MG63 (cell line): ENCODE results near the gene SLCO1C1. TPM values are rescaled to one million over a fixed set of nuclear protein-coding genes. Genes with fewer than 3 reads are reported as not detected.
"Not testable (repeated sequence)": the region's sequence is repeated elsewhere in the genome, so short reads cannot be mapped to it uniquely, and the experiment has no call there.

ENCODE experiments used
- DNase-seq: peaks from one replicate; pipeline ENCODE4 v3.0.0-alpha.2; 2020
- H3K27me3 ChIP-seq: fragments of 250-450 bp; sonication (Bioruptor Pico); 2 replicates; pipeline ENCODE4 v1.5.1; 2020; ENCODE audit warnings: mild to moderate bottlenecking, moderate library complexity
- H3K36me3 ChIP-seq: fragments of 250-450 bp; sonication (Bioruptor Pico); 2 replicates; pipeline ENCODE4 v1.5.1; 2020; ENCODE audit warnings: mild to moderate bottlenecking, moderate library complexity
- H3K4me3 ChIP-seq: fragments of 250-450 bp; sonication (Bioruptor Pico); 2 replicates; pipeline ENCODE4 v1.5.1; 2020; ENCODE audit warnings: mild to moderate bottlenecking, moderate library complexity
- H3K9me3 ChIP-seq: fragments of 250-450 bp; sonication (Bioruptor Pico); 2 replicates; pipeline ENCODE4 v1.5.1; 2020; ENCODE audit warnings: mild to moderate bottlenecking, moderate library complexity
- total RNA-seq: library from RNA; depleted of rRNA; stranded (reverse); fragments of >200 nt; shearing (Covaris generic); gene quantifications from 2 replicates; pipeline ENCODE4 v1.2.3, GENCODE V29; 2014; ENCODE audit warnings: low replicate concordance; rRNA removed

Gene SLCO1C1
- total RNA-seq, 1 experiment from 2014 or later, result not detected

GRCh38 chr12:20777420-20777819 is 82.3 kb downstream of the SLCO1C1 start:
- no peak for DNase-seq
- no peak overlapping the region for H3K4me3 ChIP-seq
- no peaks in the 10 kb centered on the region for H3K36me3 ChIP-seq
- no peaks in the 10 kb centered on the region for H3K9me3 ChIP-seq
- no peaks in the 10 kb centered on the region; the same call in 1 of the 2 replicates for H3K27me3 ChIP-seq

GRCh38 chr12:20778969-20779368 is 83.8 kb downstream of the SLCO1C1 start:
- H3K27me3 ChIP-seq, result no peaks in the 10 kb centered on the region; the same call in 1 of the 2 replicates
- no peaks in the 10 kb centered on the region for H3K9me3 ChIP-seq
- no peaks in the 10 kb centered on the region for H3K36me3 ChIP-seq
- H3K4me3 ChIP-seq, result no peak overlapping the region
- no peak for DNase-seq

- H3K27me3 ChIP-seq, H3K36me3 ChIP-seq, H3K4me3 ChIP-seq, DNase-seq, H3K9me3 ChIP-seq: not testable (repeated sequence)
Observed at GRCh38 chr12:20779971-20780370, 84.8 kb downstream of the SLCO1C1 start.

- not testable (repeated sequence) for H3K9me3 ChIP-seq, H3K4me3 ChIP-seq, DNase-seq, H3K36me3 ChIP-seq, H3K27me3 ChIP-seq
Observed at GRCh38 chr12:20783796-20784357, 88.7 kb downstream of the SLCO1C1 start.

GRCh38 chr12:20792971-20793370 is 97.8 kb downstream of the SLCO1C1 start:
- Histone ChIP-seq H3K36me3 (no peaks in the 10 kb centered on the region), H3K9me3 (no peaks in the 10 kb centered on the region), H3K4me3 (no peak overlapping the region), H3K27me3 (no peaks in the 10 kb centered on the region)
- DNase-seq, result no peak

- DNase-seq, result no peak
- Histone ChIP-seq H3K36me3 (no peaks in the 10 kb centered on the region), H3K27me3 (no peaks in the 10 kb centered on the region), H3K9me3 (no peaks in the 10 kb centered on the region), H3K4me3 (no peak overlapping the region)
Observed at GRCh38 chr12:20798554-20798953, 103.4 kb downstream of the SLCO1C1 start.

GRCh38 chr12:20800160-20800559 is 105.0 kb downstream of the SLCO1C1 start:
- Histone ChIP-seq H3K9me3 (no peaks in the 10 kb centered on the region), H3K36me3 (no peaks in the 10 kb centered on the region), H3K4me3 (no peak overlapping the region), H3K27me3 (no peaks in the 10 kb centered on the region)
- no peak for DNase-seq

GRCh38 chr12:20801035-20801434 is 105.9 kb downstream of the SLCO1C1 start:
- H3K4me3 ChIP-seq, result no peak overlapping the region
- no peaks in the 10 kb centered on the region for H3K27me3 ChIP-seq
- DNase-seq, result no peak
- no peaks in the 10 kb centered on the region for H3K36me3 ChIP-seq
- H3K9me3 ChIP-seq, result no peaks in the 10 kb centered on the region

Other genes with a start within 250 kb of the SLCO1C1 start
- gene SLCO1B3, start 115.4 kb downstream of the SLCO1C1 start, total RNA-seq, result not detected in 2 replicates